Sigmoid colon (tissue), 4 donors: Measurements from ENCODE around the gene MRGPRD.

Source experiments
- CTCF ChIP-seq, 4 experiments: fragments of 450-650 bp in 3 of 4; fragments of 200-600 bp in 1 of 4; IDR thresholded peaks; one replicate each; pipeline ENCODE4 v1.5.1; 2016 to 2019; ENCODE audit warnings: antibody characterized with exemption in 4 of 4, mild to moderate bottlenecking in 3 of 4, moderate library complexity in 2 of 4
- POLR2A ChIP-seq, 2 donors: fragments of 450-650 bp; IDR thresholded peaks; one replicate each; pipeline ENCODE4 v1.6.1; 2016; ENCODE audit warnings: antibody characterized with exemption in 2 of 2, mild to moderate bottlenecking in 2 of 2, moderate library complexity in 2 of 2
- POLR2AphosphoS5 ChIP-seq, 4 donors: sonication (generic); formaldehyde crosslinking; IDR thresholded peaks; one replicate each; pipeline ENCODE4 v1.6.1; 2017; ENCODE audit warnings: antibody characterized with exemption in 4 of 4

DNA sequence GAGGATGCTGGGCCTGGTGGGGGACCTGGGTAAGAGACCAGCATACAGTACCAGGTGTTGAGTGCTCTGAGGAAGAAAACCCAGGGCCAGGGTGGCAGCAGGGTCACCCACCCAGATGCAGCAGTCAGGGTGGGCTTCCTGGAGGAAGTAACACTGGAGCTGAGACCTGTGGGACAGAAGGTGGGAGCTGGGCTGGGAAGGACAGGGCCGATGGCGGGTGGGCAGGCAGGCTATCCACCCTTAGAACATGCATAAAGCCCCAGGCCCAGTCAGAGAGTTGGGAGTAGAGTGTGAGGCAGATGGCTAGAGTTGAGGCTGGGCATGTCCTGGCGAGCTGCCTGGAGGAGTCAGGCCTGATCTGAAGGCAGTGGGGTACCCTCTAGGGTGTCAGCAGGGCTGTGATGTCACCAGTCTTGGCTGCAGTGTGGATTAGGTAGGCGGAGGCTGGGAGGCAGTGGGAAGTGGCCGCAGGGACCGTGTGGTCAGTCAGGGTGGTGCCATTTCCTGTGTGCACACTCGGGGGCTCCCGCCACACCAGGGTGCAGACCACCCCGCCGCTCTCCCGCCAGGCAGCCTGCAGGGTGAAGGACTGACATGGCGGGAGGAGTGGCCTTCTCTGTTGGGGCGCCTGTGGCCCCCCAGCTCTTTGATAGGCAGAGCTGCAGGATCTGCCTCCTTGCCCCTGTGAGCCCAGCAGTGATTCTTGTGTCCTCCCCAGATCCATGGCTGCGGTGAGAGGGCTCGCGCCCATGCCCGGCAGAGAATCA, 41.8 kb downstream of the MRGPRD start:
- TF ChIP-seq CTCF (IDR thresholded peaks at IDR 0.05) (no peak), POLR2A (IDR thresholded peaks at IDR 0.05) (no peak), POLR2AphosphoS5 (IDR thresholded peaks at IDR 0.05) (no peak)
